Colonic mucosa (tissue), 4 donors: Measurements from ENCODE around the gene DHX34. TPM values are rescaled to one million over a fixed set of nuclear protein-coding genes. Genes with fewer than 3 reads are reported as not detected.
"Not testable (repeated sequence)": the region's sequence is repeated elsewhere in the genome, so short reads cannot be mapped to it uniquely, and the experiment has no call there.

ENCODE experiments used
- DNase-seq: peaks from one replicate; pipeline ENCODE4 v3.0.0-alpha.2; 2020
- H3K27ac ChIP-seq: fragments of 200-600 bp; one replicate; pipeline ENCODE4 v1.8.0; 2021
- H3K27me3 ChIP-seq: fragments of 200-600 bp; one replicate; pipeline ENCODE4 v1.8.0; 2021
- H3K36me3 ChIP-seq: fragments of 200-600 bp; one replicate; pipeline ENCODE4 v1.8.0; 2021
- H3K4me1 ChIP-seq: fragments of 200-600 bp; one replicate; pipeline ENCODE4 v1.8.0; 2021; ENCODE audit warnings: mild to moderate bottlenecking
- H3K4me3 ChIP-seq: fragments of 200-600 bp; one replicate; pipeline ENCODE4 v1.8.0; 2021
- H3K9ac ChIP-seq, 2 donors: one replicate each; pipeline ENCODE4 v1.7.0; 2013; ENCODE audit warnings: control low read depth in 2 of 2, low read depth in 2 of 2, low read length in 2 of 2
- H3K9me3 ChIP-seq: fragments of 200-600 bp; one replicate; pipeline ENCODE4 v1.8.0; 2021
- CTCF ChIP-seq: fragments of 200-600 bp; IDR thresholded peaks from one replicate; pipeline ENCODE4 v1.8.0; 2022; ENCODE audit warnings: antibody characterized with exemption, mild to moderate bottlenecking
- intact Hi-C: fragments of 100-400 bp; cut with DNase I; formaldehyde crosslinking; loops from one replicate; pipeline ENCODE4 v1.14.1; 2022
- total RNA-seq, 2 donors: library from RNA; stranded (reverse); fragmentation: NEBNext Ultra II Directional in 1 of 2; extraction: Animal tissue kit (Norgen Biotek cat#: 25700) in 1 of 2; gene quantifications; one replicate each; pipeline ENCODE4 v1.2.1, GENCODE V29; 2021
- donor health status: healthy.
- donor health status: DM: no; HTN: no; CAD: no.
- donor health status: DM: no; HTN: no; CAD: no.

The DHX34 gene
- total RNA-seq: 10 to 100 TPM in 1 of 2 donors, 1 to 10 TPM in 1; 6.3 to 17.8 TPM

GRCh38 chr19:47348819-47349795 is at the start of gene DHX34:
TSS of gene DHX34 (plus strand) at chr19:47349315. CDS start at chr19:47353031, 3,716 bp downstream.
- peak within 1 kb of the TSS; percentile 67 to 88 for H3K9ac ChIP-seq
- no peaks in the 10 kb centered on the region for H3K9me3 ChIP-seq
- peak; percentile 97 for TF ChIP-seq CTCF
- peak within 1 kb of the TSS; percentile 70 for H3K4me3 ChIP-seq
- H3K27ac ChIP-seq: peak within 1 kb of the TSS; percentile 42
- H3K4me1 ChIP-seq: peaks cover 3% of the 10 kb centered on the region
- peak; percentile 98 for DNase-seq
- no peaks in the 10 kb centered on the region for H3K27me3 ChIP-seq
- no peaks in the 10 kb centered on the region for H3K36me3 ChIP-seq
- intact Hi-C loops: no loop called here

GRCh38 chr19:47300867-47301266 is 48.2 kb upstream of the DHX34 start:
- H3K4me1 ChIP-seq, H3K27me3 ChIP-seq, DNase-seq, H3K9me3 ChIP-seq, intact Hi-C loops, H3K27ac ChIP-seq, H3K36me3 ChIP-seq, H3K9ac ChIP-seq, H3K4me3 ChIP-seq: not testable (repeated sequence)

- intact Hi-C loops: no loop called here
- TF ChIP-seq CTCF: no peak
- no peak for DNase-seq
Measured at GRCh38 chr19:47302249-47302648, 46.9 kb upstream of the DHX34 start.

GRCh38 chr19:47303966-47304365 is 45.1 kb upstream of the DHX34 start:
- no peak for TF ChIP-seq CTCF
- Histone ChIP-seq H3K9ac (no peak overlapping the region), H3K27ac (no peak overlapping the region), H3K27me3 (no peaks in the 10 kb centered on the region), H3K9me3 (no peaks in the 10 kb centered on the region), H3K4me1 (no peaks in the 10 kb centered on the region), H3K4me3 (no peak overlapping the region), H3K36me3 (no peaks in the 10 kb centered on the region)
- intact Hi-C loops: no loop called here
- no peak for DNase-seq

More at GRCh38 chr19:47302249-47302648, 46.9 kb upstream of the DHX34 start:
- H3K4me3 ChIP-seq: no peak overlapping the region
- no peak overlapping the region for H3K9ac ChIP-seq
- H3K36me3 ChIP-seq: no peaks in the 10 kb centered on the region
- no peaks in the 10 kb centered on the region for H3K9me3 ChIP-seq
- no peaks in the 10 kb centered on the region for H3K4me1 ChIP-seq
- H3K27me3 ChIP-seq: no peaks in the 10 kb centered on the region
- no peak overlapping the region for H3K27ac ChIP-seq

- Histone ChIP-seq H3K27me3 (no peaks in the 10 kb centered on the region), H3K4me1 (no peaks in the 10 kb centered on the region), H3K4me3 (no peak overlapping the region), H3K9me3 (no peaks in the 10 kb centered on the region), H3K9ac (no peak overlapping the region), H3K27ac (no peak overlapping the region), H3K36me3 (no peaks in the 10 kb centered on the region)
- TF ChIP-seq CTCF: peak; percentile 95
- intact Hi-C loops: no loop called here
- DNase-seq: peak; percentile 75
Measured at GRCh38 chr19:47305309-47305751, 43.8 kb upstream of the DHX34 start.

- Histone ChIP-seq H3K27me3 (no peaks in the 10 kb centered on the region), H3K9ac (peak overlapping the region in 1 of 2 donors; percentile 18), H3K9me3 (no peaks in the 10 kb centered on the region), H3K4me1 (no peaks in the 10 kb centered on the region), H3K36me3 (no peaks in the 10 kb centered on the region), H3K27ac (no peak overlapping the region), H3K4me3 (no peak overlapping the region)
- no peak for TF ChIP-seq CTCF
- intact Hi-C loops: no loop called here
- no peak for DNase-seq
Measured at GRCh38 chr19:47306303-47306702, 42.8 kb upstream of the DHX34 start.
